SK-N-MC (cell line): ENCODE data around the gene SCYL3.

Source experiments
- EZH2 ChIP-seq: fragments of 200-600 bp; sonication (generic); IDR thresholded peaks from one replicate; pipeline ENCODE4 v1.6.1; 2017; ENCODE audit warnings: antibody characterized with exemption
- FOXP2 ChIP-seq: optimal IDR thresholded peaks from 2 replicates; pipeline ENCODE3; 2011; ENCODE audit warnings: mild to moderate bottlenecking, moderate library complexity; ENCODE audit not compliant: insufficient read depth; ENCODE audit errors: extremely low read length, control extremely low read depth
- POLR2AphosphoS5 ChIP-seq: IDR thresholded peaks from 2 replicates; pipeline ENCODE4 v1.6.1; 2012; ENCODE audit warnings: mild to moderate bottlenecking, low read depth, low read length, borderline replicate concordance

DNA sequence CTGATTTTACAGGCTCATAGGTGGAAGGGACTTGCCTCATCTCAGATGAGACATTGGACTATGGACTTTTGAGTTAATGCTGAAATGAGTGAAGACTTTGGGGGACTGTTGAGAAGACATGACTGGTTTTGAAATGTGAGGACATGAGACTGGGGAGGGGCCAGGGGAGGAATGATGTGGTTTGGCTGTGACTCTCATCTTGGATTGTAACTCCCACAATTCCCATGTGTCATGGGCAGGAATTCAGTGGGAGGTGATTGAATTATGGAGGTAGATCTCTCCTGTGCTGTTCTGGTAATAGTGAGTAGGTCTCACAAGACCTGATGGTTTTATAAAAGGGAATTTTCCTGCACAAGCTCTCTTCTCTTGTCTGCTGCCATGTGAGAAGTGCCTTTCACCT, 20.8 kb downstream of the SCYL3 start:
- TF ChIP-seq EZH2 (no peak), POLR2AphosphoS5 (no peak), FOXP2 (no peak)
